ENCODE results near the gene CLEC4F. TPM values are rescaled to one million over a fixed set of nuclear protein-coding genes. Genes with fewer than 3 reads are reported as not detected.

The CLEC4F gene
- total RNA-seq, 1 donor from 2014 or later, result 0.49 TPM

DNA sequence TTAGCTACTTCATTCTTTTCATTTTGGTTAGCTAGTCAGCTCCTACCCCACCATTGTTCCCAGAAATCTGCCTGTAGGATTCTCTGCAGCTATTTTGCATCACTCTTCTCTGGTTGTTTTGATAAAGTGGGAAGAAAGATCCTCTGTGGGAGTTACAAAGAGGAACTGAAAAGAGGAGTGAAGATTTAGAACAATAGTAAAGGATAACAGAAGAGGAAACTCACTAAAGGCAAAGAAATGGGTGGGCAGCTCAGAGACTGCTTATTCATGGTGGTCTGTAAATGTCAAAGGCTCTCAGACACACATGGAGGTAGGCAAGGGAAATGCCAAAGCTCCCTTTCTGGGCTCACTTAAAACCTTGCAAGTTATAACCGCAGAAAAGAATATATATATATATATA lies 32.4 kb upstream of the CLEC4F start:
- Histone ChIP-seq H3K27me3 (no peaks in the 10 kb centered on the region), H3K27ac (no peak overlapping the region), H3K36me3 (no peaks in the 10 kb centered on the region), H3K4me3 (no peak overlapping the region), H3K9me3 (no peaks in the 10 kb centered on the region), H3K4me1 (no peaks in the 10 kb centered on the region)
- intact Hi-C loops (cut with DNase I), result no loop called here
- no peak for TF ChIP-seq CTCF (IDR thresholded peaks at IDR 0.05)
- TF ChIP-seq POLR2A (IDR thresholded peaks at IDR 0.05), result no peak
- no peak for TF ChIP-seq POLR2AphosphoS5 (IDR thresholded peaks at IDR 0.05; ENCODE audit: insufficient read depth in 1 of 2, low read depth in 1 of 2)
- DNase-seq (ENCODE audit: extremely low spot score in 2 of 2), result no peak

DNA sequence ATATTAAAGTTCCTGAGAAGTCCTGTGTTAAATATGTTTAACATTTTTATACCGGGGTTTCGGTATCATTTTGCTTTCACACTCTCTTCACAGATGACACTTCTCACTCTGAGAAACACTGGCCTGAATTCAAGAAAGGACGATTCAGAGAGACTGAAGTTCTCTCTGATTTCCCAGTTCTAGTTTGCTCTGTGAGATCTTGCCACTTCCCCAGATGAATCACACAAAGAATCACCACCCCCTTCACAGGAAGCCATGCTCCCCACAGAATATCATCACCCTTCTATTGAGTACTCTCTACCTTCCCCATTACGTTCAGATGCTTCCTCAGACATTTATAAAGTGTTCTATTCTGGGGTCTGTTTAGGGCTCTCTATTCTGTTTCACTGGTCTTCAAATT lies 31.3 kb upstream of the CLEC4F start:
- peak in 1 of 2 donors; percentile 3 for DNase-seq (ENCODE audit: extremely low spot score in 2 of 2)
- H3K36me3 ChIP-seq, result no peaks in the 10 kb centered on the region
- TF ChIP-seq POLR2A (IDR thresholded peaks at IDR 0.05) (no peak), CTCF (IDR thresholded peaks at IDR 0.05) (no peak), POLR2AphosphoS5 (IDR thresholded peaks at IDR 0.05; ENCODE audit: insufficient read depth in 1 of 2, low read depth in 1 of 2) (no peak)
- intact Hi-C loops (cut with DNase I), result no loop called here
- no peaks in the 10 kb centered on the region for H3K4me1 ChIP-seq
- H3K9me3 ChIP-seq, result no peaks in the 10 kb centered on the region
- no peak overlapping the region for H3K27ac ChIP-seq
- no peak overlapping the region for H3K4me3 ChIP-seq
- no peaks in the 10 kb centered on the region for H3K27me3 ChIP-seq

GRCh38 chr2:70850925-70851324 lies 30.5 kb upstream of the CLEC4F start:
- Histone ChIP-seq H3K4me1 (no peaks in the 10 kb centered on the region), H3K27me3 (no peaks in the 10 kb centered on the region), H3K9me3 (no peaks in the 10 kb centered on the region), H3K36me3 (no peaks in the 10 kb centered on the region), H3K4me3 (no peak overlapping the region), H3K27ac (no peak overlapping the region)
- TF ChIP-seq CTCF (IDR thresholded peaks at IDR 0.05) (no peak), POLR2AphosphoS5 (IDR thresholded peaks at IDR 0.05; ENCODE audit: insufficient read depth in 1 of 2, low read depth in 1 of 2) (no peak)
- DNase-seq (ENCODE audit: extremely low spot score in 2 of 2), result peak in 1 of 2 donors; percentile 3
- intact Hi-C loops (cut with DNase I), result no loop called here

- no peaks in the 10 kb centered on the region for H3K36me3 ChIP-seq
- H3K27me3 ChIP-seq, result no peaks in the 10 kb centered on the region
- DNase-seq (ENCODE audit: extremely low spot score in 2 of 2), result no peak
- H3K27ac ChIP-seq, result no peak overlapping the region
- H3K4me3 ChIP-seq, result no peak overlapping the region
- intact Hi-C loops (cut with DNase I), result no loop called here
- TF ChIP-seq POLR2AphosphoS5 (IDR thresholded peaks at IDR 0.05; ENCODE audit: insufficient read depth in 1 of 2, low read depth in 1 of 2) (no peak), CTCF (IDR thresholded peaks at IDR 0.05) (no peak), POLR2A (IDR thresholded peaks at IDR 0.05) (no peak)
- no peaks in the 10 kb centered on the region for H3K9me3 ChIP-seq
- H3K4me1 ChIP-seq, result no peaks in the 10 kb centered on the region
Observed at GRCh38 chr2:70842401-70842800, 22.0 kb upstream of the CLEC4F start.

GRCh38 chr2:70837980-70838925 lies 17.9 kb upstream of the CLEC4F start:
- no peaks in the 10 kb centered on the region for H3K36me3 ChIP-seq
- H3K4me3 ChIP-seq, result no peak overlapping the region
- DNase-seq (ENCODE audit: extremely low spot score in 2 of 2), result peak in 1 of 2 donors; percentile 29
- H3K27ac ChIP-seq, result no peak overlapping the region
- H3K27me3 ChIP-seq, result no peaks in the 10 kb centered on the region
- H3K4me1 ChIP-seq, result no peaks in the 10 kb centered on the region
- TF ChIP-seq POLR2AphosphoS5 (IDR thresholded peaks at IDR 0.05; ENCODE audit: insufficient read depth in 1 of 2, low read depth in 1 of 2), result no peak
- no peak for TF ChIP-seq CTCF (IDR thresholded peaks at IDR 0.05)
- TF ChIP-seq POLR2A (IDR thresholded peaks at IDR 0.05), result no peak
- intact Hi-C loops (cut with DNase I), result no loop called here
- H3K9me3 ChIP-seq, result no peaks in the 10 kb centered on the region

All from vagina (tissue), 2 donors.